Gastroesophageal sphincter (tissue), 4 donors: ENCODE results near the gene NIPBL. TPM values are rescaled to one million over a fixed set of nuclear protein-coding genes. Genes with fewer than 3 reads are reported as not detected.

Experiments
- ATAC-seq: fragments of 150-250 bp; one replicate; pipeline ENCODE4 v1.9.1; 2016; ENCODE audit warnings: mild to moderate bottlenecking, moderate library complexity
- H3K27ac ChIP-seq, 4 donors: fragments of 200-600 bp; sonication (generic) in 3 of 4; 1 replicate in 3 of 4; 2 replicates in 1 of 4; pipeline ENCODE4 v1.5.1; 2016 to 2019
- H3K27me3 ChIP-seq: fragments of 200-600 bp; sonication (generic); one replicate; pipeline ENCODE4 v1.5.1; 2019
- H3K36me3 ChIP-seq, 2 donors: fragments of 200-600 bp; sonication (generic); one replicate each; pipeline ENCODE4 v1.5.1; 2019; ENCODE audit warnings: control low read depth in 1 of 2
- H3K4me1 ChIP-seq, 3 donors: fragments of 200-600 bp; sonication (generic); 1 replicate in 2 of 3; 2 replicates in 1 of 3; pipeline ENCODE4 v1.5.1; 2016 to 2019; ENCODE audit warnings: control low read depth in 2 of 3
- H3K4me3 ChIP-seq, 2 donors: fragments of 200-600 bp; sonication (generic); one replicate each; pipeline ENCODE4 v1.5.1; 2019; ENCODE audit warnings: mild to moderate bottlenecking in 1 of 2, moderate library complexity in 1 of 2
- H3K9me3 ChIP-seq, 3 donors: fragments of 200-600 bp; sonication (generic); one replicate each; pipeline ENCODE4 v1.5.1; 2017 to 2019; ENCODE audit warnings: control low read depth in 2 of 3
- EP300 ChIP-seq: sonication (generic); formaldehyde crosslinking; IDR thresholded peaks from one replicate; pipeline ENCODE4 v1.6.1; 2017; ENCODE audit warnings: antibody characterized with exemption, mild to moderate bottlenecking
- POLR2A ChIP-seq, 2 donors: fragments of 450-650 bp; IDR thresholded peaks; one replicate each; pipeline ENCODE4 v1.6.1; 2017; ENCODE audit warnings: antibody characterized with exemption in 2 of 2, mild to moderate bottlenecking in 2 of 2, moderate library complexity in 1 of 2
- POLR2AphosphoS5 ChIP-seq: sonication (generic); formaldehyde crosslinking; IDR thresholded peaks from one replicate; pipeline ENCODE4 v1.6.1; 2017; ENCODE audit warnings: antibody characterized with exemption
- WGBS, 2 donors: methylation state at CpG; one replicate each; pipeline ENCODE4 v1.1.5; 2018; ENCODE audit warnings: low coverage in 1 of 2; 5-methylcytosine and 5-hydroxymethylcytosine counted together
- total RNA-seq, 4 donors: library from RNA; depleted of rRNA; stranded (reverse); fragments of >200 nt; gene quantifications; one replicate each; pipeline ENCODE4 v1.1.0, GENCODE V29; 2016
- TF ChIP-seq, protein P1 (sequence below), 4 experiments: fragments of 200-600 bp in 2 of 4; fragments of 450-650 bp in 2 of 4; sonication (generic) in 1 of 4; IDR thresholded peaks; one replicate each; pipeline ENCODE4 v1.5.1; 2017 to 2019; ENCODE audit warnings: antibody characterized with exemption in 4 of 4, mild to moderate bottlenecking in 2 of 4, moderate library complexity in 2 of 4

NIPBL gene
- total RNA-seq, 4 donors from 2014 or later, result 44.9 to 59.4 (median 51.7) TPM

DNA sequence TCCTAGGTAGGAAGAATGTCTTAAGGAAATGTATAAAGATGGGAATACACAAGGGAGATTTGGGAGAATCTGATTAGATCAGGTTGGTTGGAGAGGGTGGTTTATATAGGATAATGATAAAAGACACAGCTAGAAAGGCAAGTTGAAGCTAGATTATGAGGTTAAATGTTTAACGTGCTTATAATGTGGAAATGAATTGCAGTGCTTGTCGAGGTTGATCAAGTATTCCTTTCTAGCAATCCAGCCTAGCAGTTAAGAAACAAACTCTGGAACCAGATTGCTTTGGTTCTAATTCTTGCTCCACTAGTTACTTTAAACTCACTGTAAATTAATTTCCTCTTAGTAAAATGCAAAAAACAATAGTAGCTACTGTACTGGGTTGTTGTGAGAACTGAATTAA is 76.5 kb downstream of the NIPBL start:
- 60 to 73% methylated on average over 1 to 2 of the region's 2 CpGs for WGBS, 2 donors
- Histone ChIP-seq H3K9me3 (no peaks in the 10 kb centered on the region), H3K4me3 (no peak overlapping the region), H3K27ac (no peak overlapping the region), H3K27me3 (no peaks in the 10 kb centered on the region), H3K4me1 (peaks cover 0 to 51% (median 12%) of the 10 kb centered on the region in 3 donors), H3K36me3 (peaks cover 0 to 25% of the 10 kb centered on the region in 2 donors)
- ATAC-seq, result no peak
- TF ChIP-seq EP300 (no peak), POLR2AphosphoS5 (no peak), POLR2A (IDR thresholded peaks at IDR 0.05) (no peak)
- TF ChIP-seq, protein P1, sequence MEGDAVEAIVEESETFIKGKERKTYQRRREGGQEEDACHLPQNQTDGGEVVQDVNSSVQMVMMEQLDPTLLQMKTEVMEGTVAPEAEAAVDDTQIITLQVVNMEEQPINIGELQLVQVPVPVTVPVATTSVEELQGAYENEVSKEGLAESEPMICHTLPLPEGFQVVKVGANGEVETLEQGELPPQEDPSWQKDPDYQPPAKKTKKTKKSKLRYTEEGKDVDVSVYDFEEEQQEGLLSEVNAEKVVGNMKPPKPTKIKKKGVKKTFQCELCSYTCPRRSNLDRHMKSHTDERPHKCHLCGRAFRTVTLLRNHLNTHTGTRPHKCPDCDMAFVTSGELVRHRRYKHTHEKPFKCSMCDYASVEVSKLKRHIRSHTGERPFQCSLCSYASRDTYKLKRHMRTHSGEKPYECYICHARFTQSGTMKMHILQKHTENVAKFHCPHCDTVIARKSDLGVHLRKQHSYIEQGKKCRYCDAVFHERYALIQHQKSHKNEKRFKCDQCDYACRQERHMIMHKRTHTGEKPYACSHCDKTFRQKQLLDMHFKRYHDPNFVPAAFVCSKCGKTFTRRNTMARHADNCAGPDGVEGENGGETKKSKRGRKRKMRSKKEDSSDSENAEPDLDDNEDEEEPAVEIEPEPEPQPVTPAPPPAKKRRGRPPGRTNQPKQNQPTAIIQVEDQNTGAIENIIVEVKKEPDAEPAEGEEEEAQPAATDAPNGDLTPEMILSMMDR (IDR thresholded peaks at IDR 0.05), result no peak

DNA sequence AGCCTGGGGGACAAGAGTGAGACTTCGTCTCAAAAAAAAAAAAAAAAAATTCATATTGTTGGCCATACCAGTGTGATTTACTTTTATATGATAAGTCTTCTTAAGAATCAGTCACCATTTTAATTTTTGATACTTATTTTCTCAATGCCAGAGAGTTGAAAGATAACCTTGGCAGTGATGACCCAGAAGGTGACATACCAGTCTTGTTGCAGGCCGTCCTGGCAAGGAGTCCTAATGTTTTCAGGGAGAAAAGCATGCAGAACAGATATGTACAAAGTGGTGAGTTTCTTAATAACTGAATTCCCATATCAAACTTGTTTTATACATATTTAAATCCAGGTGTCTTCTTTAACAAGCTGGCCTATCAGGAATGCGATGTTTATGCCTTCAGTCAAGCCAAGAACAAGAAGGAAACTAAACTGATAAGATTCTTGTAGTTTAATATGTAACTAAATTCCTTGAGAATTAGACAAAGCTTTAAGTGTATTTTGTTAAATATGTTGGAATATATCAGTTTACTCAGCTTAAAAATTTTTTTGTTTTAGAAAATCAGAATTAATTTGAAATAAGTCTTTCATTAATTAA is 81.5 kb downstream of the NIPBL start:
- Histone ChIP-seq H3K4me1 (peaks cover 0 to 10% (median 0%) of the 10 kb centered on the region in 3 donors), H3K4me3 (no peak overlapping the region), H3K27me3 (no peaks in the 10 kb centered on the region), H3K9me3 (no peaks in the 10 kb centered on the region), H3K36me3 (peaks cover 5 to 59% of the 10 kb centered on the region in 2 donors), H3K27ac (no peak overlapping the region)
- 91 to 94% methylated on average over 2 to 3 of the region's 3 CpGs for WGBS, 2 donors
- no peak for ATAC-seq
- TF ChIP-seq POLR2A (IDR thresholded peaks at IDR 0.05) (no peak), POLR2AphosphoS5 (no peak), EP300 (no peak)
- TF ChIP-seq, protein P1 (IDR thresholded peaks at IDR 0.05), result no peak

DNA sequence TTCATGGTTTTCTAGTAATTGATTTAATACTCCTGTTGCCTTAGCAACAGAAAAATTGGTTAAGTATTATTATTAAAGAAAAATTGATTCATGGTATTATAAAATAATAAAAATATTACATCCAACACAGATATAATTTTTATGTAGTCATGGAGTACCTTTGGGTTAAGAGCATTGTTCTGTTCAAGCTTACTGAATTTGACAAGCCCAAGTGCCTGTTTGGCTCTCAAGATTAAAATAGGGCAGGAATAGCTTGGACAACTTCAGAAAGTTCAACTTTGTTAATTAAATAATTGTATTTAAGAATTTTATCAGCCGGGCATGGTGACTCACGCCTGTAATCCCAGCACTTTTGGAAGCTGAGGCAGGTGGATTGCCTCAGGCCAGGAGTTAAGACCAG is 82.0 kb downstream of the NIPBL start:
- TF ChIP-seq POLR2AphosphoS5 (no peak), POLR2A (IDR thresholded peaks at IDR 0.05) (no peak), EP300 (no peak)
- TF ChIP-seq, protein P1 (IDR thresholded peaks at IDR 0.05), result no peak
- WGBS, 2 donors, result 90 to 100% methylated on average over 2 of the region's 2 CpGs
- peaks cover 0 to 4% (median 0%) of the 10 kb centered on the region in 3 donors for H3K4me1 ChIP-seq
- H3K27me3 ChIP-seq, result no peaks in the 10 kb centered on the region
- H3K27ac ChIP-seq, result no peak overlapping the region
- no peaks in the 10 kb centered on the region for H3K9me3 ChIP-seq
- H3K4me3 ChIP-seq, result no peak overlapping the region
- ATAC-seq, result no peak
- H3K36me3 ChIP-seq, result peaks cover 5 to 64% of the 10 kb centered on the region in 2 donors

DNA sequence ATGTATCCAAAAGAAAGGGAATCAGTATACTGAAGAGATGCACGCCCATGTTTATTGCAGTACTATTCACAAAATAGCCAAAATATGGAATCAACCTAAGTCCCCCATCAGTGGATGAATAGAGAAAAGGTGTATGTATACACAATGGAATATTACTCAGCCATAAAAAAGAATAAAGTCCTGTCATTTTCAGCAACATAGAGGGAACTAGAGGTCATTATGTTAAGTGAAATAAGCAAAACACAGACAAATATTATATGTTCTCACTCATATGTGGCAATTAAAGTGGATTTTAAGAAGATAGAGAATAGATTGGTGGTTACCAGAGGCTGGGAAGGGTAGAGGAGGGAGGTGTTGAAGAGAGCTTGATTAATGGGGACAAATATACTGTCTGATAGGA is 88.6 kb downstream of the NIPBL start:
- ATAC-seq, result no peak
- peaks cover 5 to 74% of the 10 kb centered on the region in 2 donors for H3K36me3 ChIP-seq

DNA sequence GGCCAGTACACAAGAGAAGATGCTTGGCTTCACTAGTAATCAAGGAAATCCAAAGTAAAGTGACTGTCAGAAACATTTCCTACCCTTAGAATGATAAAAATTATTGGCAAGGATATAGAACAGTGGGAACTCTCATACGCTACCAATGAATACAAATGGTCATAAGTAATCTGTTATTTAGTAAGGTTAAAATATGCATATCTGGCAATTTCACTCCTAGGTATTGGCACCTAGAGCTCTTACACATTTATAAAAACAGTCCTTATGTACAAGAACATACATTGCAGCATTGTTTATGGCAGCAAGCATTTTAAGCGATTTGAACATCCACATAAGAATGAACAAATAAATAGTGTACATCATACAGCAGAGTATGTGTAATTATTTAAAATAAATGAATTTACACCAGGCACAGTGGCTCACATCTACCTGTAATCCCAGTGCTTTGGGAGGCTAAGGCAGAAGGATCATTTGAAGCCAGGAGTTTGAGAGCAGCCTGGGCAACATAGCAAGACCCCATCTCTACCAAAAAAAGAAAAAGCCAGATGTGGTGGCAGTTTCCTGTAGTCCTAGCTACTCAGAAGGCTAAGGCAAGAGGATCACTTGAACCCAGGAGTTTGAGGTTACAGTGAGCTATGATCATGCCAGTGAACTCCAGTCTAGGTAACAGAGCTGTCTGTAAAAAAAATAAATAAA is 93.3 kb downstream of the NIPBL start:
- no peaks in the 10 kb centered on the region for H3K4me1 ChIP-seq
- 100% methylated on average over 2 of the region's 2 CpGs for WGBS, 2 donors
- TF ChIP-seq POLR2A (IDR thresholded peaks at IDR 0.05), result no peak
- TF ChIP-seq EP300, result no peak
- TF ChIP-seq, protein P1 (IDR thresholded peaks at IDR 0.05), result no peak
- no peak for TF ChIP-seq POLR2AphosphoS5
- no peaks in the 10 kb centered on the region for H3K27me3 ChIP-seq
- no peak overlapping the region for H3K4me3 ChIP-seq
- H3K36me3 ChIP-seq, result peaks cover 6 to 77% of the 10 kb centered on the region in 2 donors
- no peak for ATAC-seq
- H3K9me3 ChIP-seq, result no peaks in the 10 kb centered on the region
- H3K27ac ChIP-seq, result no peak overlapping the region

More for the DNA sequence above, 88.6 kb downstream of the NIPBL start:
- no peak overlapping the region for H3K4me3 ChIP-seq
- H3K9me3 ChIP-seq, result no peaks in the 10 kb centered on the region
- 100% methylated on average over 1 of the region's 1 CpG for WGBS, 2 donors
- no peaks in the 10 kb centered on the region for H3K27me3 ChIP-seq
- H3K4me1 ChIP-seq, result no peaks in the 10 kb centered on the region
- TF ChIP-seq POLR2A (IDR thresholded peaks at IDR 0.05), result no peak
- H3K27ac ChIP-seq, result no peak overlapping the region
